Measurements from ENCODE around the gene XRCC6.

DNA sequence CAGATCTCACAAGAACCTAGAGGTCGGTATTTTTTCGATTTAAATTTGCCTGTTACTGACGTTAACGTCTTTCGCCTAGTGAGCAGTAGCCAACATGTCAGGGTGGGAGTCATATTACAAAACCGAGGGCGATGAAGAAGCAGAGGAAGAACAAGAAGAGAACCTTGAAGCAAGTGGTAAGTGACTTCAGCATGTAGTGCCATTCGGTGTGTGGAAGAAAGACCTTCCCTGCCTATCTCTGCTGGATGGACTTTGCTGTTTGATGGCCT lies 750 bp downstream of the XRCC6 start:
- TF ChIP-seq SUZ12 (IDR thresholded peaks at IDR 0.05; ENCODE audit: extremely low read depth, insufficient read depth, insufficient read length) (no peak), YY1 (IDR thresholded peaks at IDR 0.05; ENCODE audit: insufficient read depth, insufficient read length) (no peak)

All from NT2/D1 (cell line).